ENCODE results near the gene RAD51B.

DNA sequence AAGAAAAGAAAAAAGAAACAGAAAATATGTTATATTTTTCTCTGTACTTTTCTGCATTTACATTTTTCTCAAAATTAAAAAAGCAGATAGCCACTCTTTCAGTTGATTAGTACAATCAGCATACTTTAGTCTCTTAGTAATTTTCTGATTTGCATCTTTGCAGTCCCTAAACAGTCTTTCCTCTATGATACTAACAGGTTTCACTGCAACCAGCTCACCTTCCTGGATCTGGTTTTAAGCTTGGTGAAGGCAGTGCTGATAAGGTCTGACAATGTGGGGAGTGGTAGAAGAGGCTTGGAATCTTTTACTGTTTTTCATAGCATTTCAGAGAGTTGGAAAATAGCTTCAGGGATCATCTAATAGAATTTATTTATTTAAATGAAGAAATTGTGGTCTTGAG lies 515.7 kb downstream of the RAD51B start:
- TF ChIP-seq, protein P1, sequence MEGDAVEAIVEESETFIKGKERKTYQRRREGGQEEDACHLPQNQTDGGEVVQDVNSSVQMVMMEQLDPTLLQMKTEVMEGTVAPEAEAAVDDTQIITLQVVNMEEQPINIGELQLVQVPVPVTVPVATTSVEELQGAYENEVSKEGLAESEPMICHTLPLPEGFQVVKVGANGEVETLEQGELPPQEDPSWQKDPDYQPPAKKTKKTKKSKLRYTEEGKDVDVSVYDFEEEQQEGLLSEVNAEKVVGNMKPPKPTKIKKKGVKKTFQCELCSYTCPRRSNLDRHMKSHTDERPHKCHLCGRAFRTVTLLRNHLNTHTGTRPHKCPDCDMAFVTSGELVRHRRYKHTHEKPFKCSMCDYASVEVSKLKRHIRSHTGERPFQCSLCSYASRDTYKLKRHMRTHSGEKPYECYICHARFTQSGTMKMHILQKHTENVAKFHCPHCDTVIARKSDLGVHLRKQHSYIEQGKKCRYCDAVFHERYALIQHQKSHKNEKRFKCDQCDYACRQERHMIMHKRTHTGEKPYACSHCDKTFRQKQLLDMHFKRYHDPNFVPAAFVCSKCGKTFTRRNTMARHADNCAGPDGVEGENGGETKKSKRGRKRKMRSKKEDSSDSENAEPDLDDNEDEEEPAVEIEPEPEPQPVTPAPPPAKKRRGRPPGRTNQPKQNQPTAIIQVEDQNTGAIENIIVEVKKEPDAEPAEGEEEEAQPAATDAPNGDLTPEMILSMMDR (IDR thresholded peaks at IDR 0.05) = no peak
- no peak for TF ChIP-seq EP300 (IDR thresholded peaks at IDR 0.05)
- TF ChIP-seq POLR2A (IDR thresholded peaks at IDR 0.05) = no peak

Measured in ovary (tissue), 3 donors.